SK-N-SH treated with all-trans-retinoic acid at 6 μM for 48 hours (cell line): ENCODE data around the gene TMEM244.
A peak's percentile ranks its signal among the peaks of the same experiment; 100 is the strongest.

Experiments used
- ATAC-seq: fragments of 200-7000 bp; cut with Tn5 transposase; 3 replicates; pipeline ENCODE4 v1.9.1; 2020; ENCODE audit warnings: mild to moderate bottlenecking, moderate library complexity
- ARNTL ChIP-seq: fragments of 450-650 bp; formaldehyde crosslinking; IDR thresholded peaks from 2 replicates; pipeline ENCODE4 v1.5.0; 2020; ENCODE audit warnings: low read depth, mild to moderate bottlenecking, moderate library complexity, borderline replicate concordance
- BACH2 ChIP-seq: fragments of 250-450 bp; sonication (Bioruptor Pico); IDR thresholded peaks from 2 replicates; pipeline ENCODE4 v1.9.0; 2021; ENCODE audit warnings: mild to moderate bottlenecking, borderline replicate concordance
- CREB5 ChIP-seq: fragments of 250-450 bp; sonication (Bioruptor Pico); IDR thresholded peaks from 2 replicates; pipeline ENCODE4 v1.5.1; 2020; ENCODE audit warnings: low read depth, mild to moderate bottlenecking, moderate library complexity
- CSDC2 ChIP-seq: fragments of 250-450 bp; sonication (Bioruptor Pico); IDR thresholded peaks from 2 replicates; pipeline ENCODE4 v1.5.0; 2020; ENCODE audit warnings: mild to moderate bottlenecking, moderate library complexity
- CSRNP3 ChIP-seq: fragments of 250-450 bp; sonication (Bioruptor Pico); IDR thresholded peaks from 2 replicates; pipeline ENCODE4 v1.5.1; 2021; ENCODE audit warnings: mild to moderate bottlenecking, moderate library complexity
- ESRRG ChIP-seq: fragments of 250-450 bp; sonication (Bioruptor Pico); IDR thresholded peaks from 2 replicates; pipeline ENCODE4 v1.6.1; 2021; ENCODE audit warnings: mild to moderate bottlenecking
- ISL1 ChIP-seq: fragments of 250-450 bp; sonication (Bioruptor Pico); IDR thresholded peaks from 2 replicates; pipeline ENCODE4 v2.1.2; 2022; ENCODE audit warnings: mild to moderate bottlenecking, moderate library complexity
- OSR1 ChIP-seq: fragments of 250-450 bp; sonication (Bioruptor Pico); IDR thresholded peaks from 2 replicates; pipeline ENCODE4 v1.8.0; 2022; ENCODE audit warnings: moderate library complexity, mild to moderate bottlenecking, inconsistent platforms
- PATZ1 ChIP-seq: fragments of 250-450 bp; sonication (Bioruptor Pico); IDR thresholded peaks from 2 replicates; pipeline ENCODE4 v1.8.0; 2020; ENCODE audit warnings: mild to moderate bottlenecking, moderate library complexity, borderline replicate concordance
- PPARA ChIP-seq: fragments of 250-450 bp; sonication (Bioruptor Pico); IDR thresholded peaks from 2 replicates; pipeline ENCODE4 v1.5.0; 2020; ENCODE audit warnings: mild to moderate bottlenecking, borderline replicate concordance
- SNAI2 ChIP-seq: fragments of 250-450 bp; sonication (Bioruptor Pico); IDR thresholded peaks from 2 replicates; pipeline ENCODE4 v1.5.0; 2020; ENCODE audit warnings: mild to moderate bottlenecking, moderate library complexity
- TCF4 ChIP-seq: fragments of 250-450 bp; sonication (Bioruptor Pico); IDR thresholded peaks from 2 replicates; pipeline ENCODE4 v1.8.0; 2021; ENCODE audit warnings: mild to moderate bottlenecking, moderate library complexity, borderline replicate concordance
- TOX ChIP-seq: fragments of 250-450 bp; sonication (Bioruptor Pico); IDR thresholded peaks from 2 replicates; pipeline ENCODE4 v1.8.0; 2021; ENCODE audit warnings: mild to moderate bottlenecking, moderate library complexity, borderline replicate concordance
- TSHZ2 ChIP-seq: fragments of 250-450 bp; sonication (Bioruptor Pico); IDR thresholded peaks from 2 replicates; pipeline ENCODE4 v1.5.0; 2020; ENCODE audit warnings: mild to moderate bottlenecking, moderate library complexity
- ZC3H10 ChIP-seq: fragments of 250-450 bp; sonication (Bioruptor Pico); IDR thresholded peaks from 2 replicates; pipeline ENCODE4 v1.5.1; 2021; ENCODE audit warnings: mild to moderate bottlenecking, moderate library complexity
- ZFP30 ChIP-seq: fragments of 450-650 bp; formaldehyde crosslinking; IDR thresholded peaks from 2 replicates; pipeline ENCODE4 v1.5.0; 2022; ENCODE audit warnings: mild to moderate bottlenecking, moderate library complexity
- ZNF565 ChIP-seq: fragments of 450-650 bp; formaldehyde crosslinking; conservative IDR thresholded peaks from 2 replicates; pipeline ENCODE4 v1.5.0; 2020; ENCODE audit warnings: low read depth, mild to moderate bottlenecking, moderate library complexity
- ZNF8 ChIP-seq: fragments of 450-650 bp; formaldehyde crosslinking; IDR thresholded peaks from 2 replicates; pipeline ENCODE4 v1.5.0; 2020; ENCODE audit warnings: mild to moderate bottlenecking, moderate library complexity

The TMEM244 gene

GRCh38 chr6:129902681-129903080 lies 41.6 kb upstream of the TMEM244 start (continued):
- no peak for TF ChIP-seq TSHZ2 (CRISPR knock-in tag)
- no peak for TF ChIP-seq ESRRG (CRISPR knock-in tag)

GRCh38 chr6:129901910-129902309 lies 40.8 kb upstream of the TMEM244 start:
- TF ChIP-seq BACH2 (CRISPR knock-in tag) (no peak), PPARA (no peak), ZNF8 (no peak), TOX (CRISPR knock-in tag) (no peak), TSHZ2 (CRISPR knock-in tag) (no peak), CREB5 (CRISPR knock-in tag) (no peak), CSDC2 (CRISPR knock-in tag) (no peak), ZNF565 (CRISPR knock-in tag) (no peak), ARNTL (CRISPR knock-in tag) (no peak), PATZ1 (no peak)
- no peak for ATAC-seq

- peak; percentile 87 for ATAC-seq
- TF ChIP-seq ISL1 (CRISPR knock-in tag) = peak; percentile 93
- peak; percentile 59; the same call in 1 of the 2 replicates for TF ChIP-seq TOX (CRISPR knock-in tag)
- TF ChIP-seq ZNF8 = no peak
- no peak for TF ChIP-seq OSR1
- TF ChIP-seq, all 23 proteins: peak for 2
Observed at GRCh38 chr6:129895692-129896091, 34.6 kb upstream of the TMEM244 start.

GRCh38 chr6:129894921-129895320 lies 33.8 kb upstream of the TMEM244 start:
- ATAC-seq = peak; percentile 29
- TF ChIP-seq ZNF8 (no peak), SNAI2 (CRISPR knock-in tag) (no peak), CSRNP3 (CRISPR knock-in tag) (no peak), TSHZ2 (CRISPR knock-in tag) (no peak), CSDC2 (CRISPR knock-in tag) (no peak), ISL1 (CRISPR knock-in tag) (no peak), PPARA (no peak), ARNTL (CRISPR knock-in tag) (no peak), TOX (CRISPR knock-in tag) (no peak), PATZ1 (no peak), TCF4 (no peak), ZFP30 (CRISPR knock-in tag) (no peak), ZC3H10 (CRISPR knock-in tag) (no peak), BACH2 (CRISPR knock-in tag) (no peak)
